Prostate gland (tissue), 2 donors: ENCODE measurements around the gene COL5A1.

Experiments
- CTCF ChIP-seq, 4 experiments: fragments of 200-600 bp in 2 of 4; fragments of 450-650 bp in 2 of 4; sonication (generic) in 2 of 4; IDR thresholded peaks; 1 replicate in 3 of 4; 2 replicates in 1 of 4; pipeline ENCODE4 v1.5.1; 2016 to 2019; ENCODE audit warnings: antibody characterized with exemption in 4 of 4, mild to moderate bottlenecking in 2 of 4, moderate library complexity in 2 of 4
- POLR2A ChIP-seq: fragments of 450-650 bp; IDR thresholded peaks from one replicate; pipeline ENCODE4 v1.6.1; 2016; ENCODE audit warnings: antibody characterized with exemption, mild to moderate bottlenecking
- POLR2AphosphoS5 ChIP-seq: sonication (generic); formaldehyde crosslinking; IDR thresholded peaks from one replicate; pipeline ENCODE4 v1.6.1; 2017; ENCODE audit warnings: antibody characterized with exemption

DNA sequence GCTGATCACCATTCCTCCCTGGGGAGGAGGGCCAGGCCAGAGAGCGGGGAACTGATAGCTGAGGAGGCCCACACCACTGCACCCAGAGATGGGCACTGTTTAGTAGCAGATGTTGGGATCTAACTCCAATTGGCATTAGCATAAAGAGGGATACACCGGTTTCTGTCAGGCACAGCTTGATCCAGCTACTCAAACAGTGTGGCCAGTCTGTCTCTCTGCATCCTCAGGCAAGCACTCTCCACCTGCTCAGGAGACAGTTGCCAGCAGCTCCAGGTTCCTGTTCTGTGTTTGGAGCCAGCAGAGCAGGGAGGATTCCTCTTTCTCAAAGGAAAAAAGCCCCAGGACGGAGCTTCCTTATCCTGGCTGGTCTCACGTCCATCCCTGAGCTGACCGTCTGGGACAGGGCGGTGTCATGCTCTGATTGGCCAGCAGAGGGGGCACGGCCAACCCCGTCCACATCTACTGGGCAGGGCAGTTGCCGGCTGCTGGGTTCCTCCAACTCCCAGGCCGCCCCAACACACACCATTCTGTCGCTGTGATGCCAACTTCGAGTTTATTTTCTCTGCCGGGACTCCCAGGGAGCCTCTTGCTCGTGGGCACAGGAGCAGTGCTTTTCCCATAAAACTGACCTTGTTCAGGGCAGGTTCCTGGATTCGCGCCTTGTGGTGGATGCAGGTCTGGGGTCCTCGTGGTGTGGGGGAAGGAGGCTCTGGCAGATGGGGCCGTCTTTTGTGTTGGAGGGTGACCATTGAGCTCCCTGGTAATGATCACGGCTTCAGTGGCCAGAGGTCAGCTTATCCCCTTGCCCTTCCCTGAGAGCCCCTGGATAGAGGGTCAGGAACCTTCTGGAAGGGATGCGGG lies 47.9 kb downstream of the COL5A1 start:
- TF ChIP-seq CTCF (IDR thresholded peaks at IDR 0.05) (peak; percentile 55 to 88 (median 77)), POLR2A (no peak), POLR2AphosphoS5 (no peak)
